Left colon (tissue), 2 donors: ENCODE results near the gene CWC22. TPM values are rescaled to one million over a fixed set of nuclear protein-coding genes. Genes with fewer than 3 reads are reported as not detected.
"Not testable (repeated sequence)": the region's sequence is repeated elsewhere in the genome, so short reads cannot be mapped to it uniquely, and the experiment has no call there.

ENCODE experiments used
- ATAC-seq: fragments of 200-7000 bp; cut with Tn5 transposase; one replicate; pipeline ENCODE4 v1.9.1; 2020; ENCODE audit warnings: mild to moderate bottlenecking, moderate library complexity
- DNase-seq, 2 donors: peaks; one replicate each; pipeline ENCODE4 v3.0.0-alpha.2; 2020
- intact Hi-C, 2 donors: fragments of 100-400 bp; cut with DNase I in 1 of 2; cut with micrococcal nuclease in 1 of 2; formaldehyde crosslinking; loops; one replicate each; pipeline versions ENCODE4 v1.11.2 to v1.14.0; 2022; cut with DNase I, micrococcal nuclease
- total RNA-seq, 2 donors: library from RNA; stranded (reverse); fragmentation: NEBNext Ultra II Directional; extraction: Animal tissue kit (Norgen Biotek cat#: 25700); gene quantifications; one replicate each; pipeline ENCODE4 v1.2.1, GENCODE V29; 2021
- donor health status: DM: no; HTN: no; CAD: no.
- donor health status: DM: yes; HTN: yes; CAD: no.

Gene CWC22
- total RNA-seq, 2 donors from 2014 or later: 12.3 to 13.7 TPM

- DNase-seq, ATAC-seq, intact Hi-C loops: not testable (repeated sequence)
Observed at GRCh38 chr2:180005465-180005864, 1.6 kb downstream of the CWC22 start.

GRCh38 chr2:180004731-180005130 is 2.4 kb downstream of the CWC22 start:
- intact Hi-C loops: no loop called here
- ATAC-seq (no peak), DNase-seq (no peak)

DNA sequence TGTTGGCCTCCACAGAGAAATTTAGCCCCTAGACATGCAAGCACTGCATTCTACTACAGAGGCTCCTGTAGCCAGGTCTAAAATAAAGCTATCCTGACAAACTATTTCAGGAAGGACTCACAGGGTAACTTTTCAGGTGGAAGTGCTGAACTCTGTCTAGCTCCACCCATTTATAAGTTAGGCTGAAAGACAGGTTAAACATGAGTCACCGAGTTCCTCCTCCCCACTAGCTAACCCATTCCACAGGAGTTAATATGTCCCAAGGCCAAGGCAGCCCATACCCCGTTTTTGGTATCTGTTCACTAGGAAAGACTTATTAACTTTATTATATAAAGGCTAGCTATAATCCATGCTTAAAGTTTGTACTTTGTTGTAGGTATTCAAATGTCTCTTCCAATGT is 3.5 kb downstream of the CWC22 start:
- DNase-seq (no peak), ATAC-seq (peak; percentile 62)
- intact Hi-C loops: no loop called here

GRCh38 chr2:180003073-180003472 is 4.0 kb downstream of the CWC22 start:
- intact Hi-C loops: no loop called here
- ATAC-seq: no peak
- DNase-seq: no peak

DNA sequence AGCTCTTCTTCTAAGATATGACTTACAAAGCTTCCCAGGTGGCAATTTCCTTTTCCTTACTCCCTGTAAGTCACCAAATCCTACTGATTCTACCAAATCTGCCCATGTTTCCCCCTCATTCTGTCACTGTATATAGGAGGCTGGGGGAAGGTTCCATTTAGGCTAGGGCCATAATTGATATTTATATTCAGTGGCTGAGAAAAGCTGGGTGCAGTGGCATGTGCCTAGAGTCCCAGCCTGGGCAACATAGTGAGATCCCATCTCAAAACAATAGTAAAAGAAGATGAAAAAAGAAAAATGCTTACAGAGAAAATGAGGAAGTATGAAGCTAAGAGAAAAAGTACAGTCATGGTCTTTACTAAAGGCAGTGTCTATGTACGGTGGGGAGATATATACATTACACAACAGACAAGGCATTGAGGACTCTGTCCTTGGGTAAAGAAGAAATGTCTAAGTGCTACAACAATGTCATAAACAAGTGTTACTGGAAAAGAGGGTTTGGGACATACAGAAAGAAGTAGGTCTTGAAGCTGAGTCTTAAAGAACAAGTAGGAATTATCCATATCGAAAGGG is 4.8 kb downstream of the CWC22 start:
- DNase-seq: no peak
- intact Hi-C loops: no loop called here
- ATAC-seq: no peak

DNA sequence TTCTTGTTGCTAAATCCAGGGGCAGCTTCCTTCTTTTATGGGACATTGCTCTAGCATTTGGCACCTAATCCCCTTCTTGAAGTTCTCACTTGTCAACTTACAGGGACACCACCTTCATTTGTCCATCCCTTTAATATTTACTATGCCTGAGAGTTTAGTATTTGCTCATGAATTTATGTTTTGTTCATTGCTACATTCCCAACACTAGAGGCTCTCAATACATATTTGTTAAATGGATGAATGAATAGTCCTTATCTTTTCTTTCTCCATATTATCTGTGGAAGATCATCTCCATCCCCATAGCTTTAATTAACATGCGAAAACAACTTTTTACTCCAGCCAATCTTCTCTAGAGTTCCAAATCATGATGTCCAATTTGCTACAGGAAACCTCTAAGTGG is 5.4 kb downstream of the CWC22 start:
- no peak for DNase-seq
- intact Hi-C loops: no loop called here
- no peak for ATAC-seq

GRCh38 chr2:180000434-180000833 is 6.7 kb downstream of the CWC22 start:
- DNase-seq (no peak), ATAC-seq (no peak)
- intact Hi-C loops: no loop called here

GRCh38 chr2:179999000-179999399 is 8.1 kb downstream of the CWC22 start:
- intact Hi-C loops: no loop called here
- DNase-seq: no peak
- no peak for ATAC-seq

DNA sequence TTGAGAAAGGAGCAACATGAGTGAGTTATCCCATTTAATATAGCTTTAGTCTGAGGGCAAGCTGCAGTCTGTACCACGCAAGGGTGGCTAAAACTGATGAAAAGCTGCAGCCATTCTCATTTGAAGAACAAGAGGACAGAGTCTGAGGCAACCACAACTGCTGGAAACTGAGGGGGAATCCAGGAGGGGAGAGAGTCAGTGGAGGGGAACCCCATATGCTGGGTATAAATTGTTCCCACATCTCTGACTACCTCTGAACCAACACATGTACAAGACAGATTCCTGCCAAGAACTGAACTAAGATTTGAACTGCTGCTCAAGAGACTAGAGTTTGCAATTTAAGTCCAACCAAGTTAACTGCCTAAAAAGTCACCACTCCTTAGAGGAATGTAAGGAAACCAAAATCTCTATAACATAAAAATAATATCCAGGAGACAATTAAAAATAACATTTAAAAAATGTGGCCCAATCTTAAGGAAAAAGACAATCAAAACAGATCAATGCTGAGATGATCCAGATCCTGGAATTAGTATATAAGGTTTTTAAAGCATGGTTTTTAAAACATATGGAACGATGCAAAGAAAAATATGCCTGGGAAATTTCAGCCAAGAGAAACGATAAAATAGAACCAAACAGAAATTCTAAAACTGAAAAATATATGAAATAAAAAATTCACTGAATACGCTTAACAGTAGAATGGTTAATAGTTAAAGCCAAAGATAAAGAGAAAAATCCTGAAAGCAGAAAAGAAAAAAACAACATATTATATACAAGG is 11.2 kb downstream of the CWC22 start:
- no peak for DNase-seq
- ATAC-seq: no peak
- intact Hi-C loops: no loop called here

DNA sequence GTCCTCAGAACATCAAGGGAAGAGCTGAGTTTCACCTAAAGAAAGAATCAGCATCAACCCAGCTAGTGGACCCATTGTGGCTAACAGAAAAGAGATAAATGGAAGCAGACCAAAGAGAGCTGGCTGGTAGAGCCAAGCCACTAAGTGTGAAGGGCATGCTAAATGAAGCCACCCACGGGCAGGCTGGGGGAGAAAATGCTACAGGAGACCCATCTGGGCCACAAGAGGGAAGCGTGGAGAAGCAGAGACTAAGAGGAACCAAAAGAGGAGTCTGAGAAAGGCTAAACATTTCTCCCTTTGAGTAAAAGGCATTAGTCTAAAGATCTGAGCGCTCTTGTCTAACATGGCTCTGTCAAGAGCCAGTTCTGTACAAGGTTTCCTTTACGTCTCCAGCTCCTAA is 15.8 kb downstream of the CWC22 start:
- intact Hi-C loops: no loop called here
- ATAC-seq (no peak), DNase-seq (no peak)

DNA sequence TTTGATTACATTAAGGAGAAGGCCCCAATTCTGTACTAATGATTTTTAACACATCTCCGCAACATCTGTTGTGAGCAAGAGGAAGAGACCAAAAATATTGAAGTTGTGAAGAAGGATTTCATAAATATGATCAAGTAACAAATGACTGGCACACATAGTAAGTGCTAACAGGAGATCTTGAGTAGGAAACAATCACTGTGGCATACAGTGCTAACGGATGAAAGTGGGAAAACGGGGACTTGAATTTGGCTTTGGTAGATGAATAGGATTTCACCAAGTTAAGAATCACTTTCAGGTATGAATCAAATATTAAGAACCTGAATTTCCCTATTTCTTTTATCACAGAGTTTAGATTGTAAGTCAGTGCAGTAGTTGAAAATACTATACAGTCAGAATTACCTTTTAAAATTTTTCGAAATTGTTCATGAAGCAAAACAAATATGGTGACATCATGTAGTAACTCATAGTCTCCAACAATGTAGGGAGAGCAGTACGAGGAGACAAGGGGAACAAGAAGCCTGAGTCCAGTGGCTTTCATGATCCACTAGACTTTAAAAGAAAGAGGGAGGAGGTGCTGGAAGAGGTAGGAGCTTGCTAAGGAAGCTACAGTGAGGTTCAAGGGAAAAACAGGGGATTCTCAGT is 16.3 kb downstream of the CWC22 start:
- ATAC-seq (no peak), DNase-seq (no peak)
- intact Hi-C loops: no loop called here

DNA sequence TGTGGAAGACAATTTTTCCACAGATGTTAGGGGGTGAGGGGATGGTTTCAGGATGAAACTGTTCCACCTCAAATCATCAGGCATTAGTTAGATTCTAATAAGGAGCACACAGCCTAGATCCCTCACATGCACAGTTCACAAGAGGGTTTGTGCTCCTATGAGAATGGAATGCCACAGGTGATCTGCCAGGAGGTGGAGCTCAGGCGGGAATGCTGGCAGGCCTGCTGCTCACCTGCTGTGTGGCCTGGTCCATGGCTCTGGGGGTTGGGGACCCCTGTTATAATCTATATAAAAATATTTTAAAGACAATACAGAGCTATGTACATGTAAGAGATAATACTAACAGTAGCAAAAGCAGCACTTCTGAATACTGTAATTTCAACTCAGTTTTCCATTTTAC is 19.2 kb downstream of the CWC22 start:
- ATAC-seq (no peak), DNase-seq (no peak)
- intact Hi-C loops: no loop called here

GRCh38 chr2:179985163-179985820 is 21.8 kb downstream of the CWC22 start:
- no peak for ATAC-seq
- intact Hi-C loops: no loop called here
- no peak for DNase-seq

GRCh38 chr2:179983250-179983932 is 23.7 kb downstream of the CWC22 start:
- DNase-seq (no peak), ATAC-seq (no peak)
- intact Hi-C loops: no loop called here

DNA sequence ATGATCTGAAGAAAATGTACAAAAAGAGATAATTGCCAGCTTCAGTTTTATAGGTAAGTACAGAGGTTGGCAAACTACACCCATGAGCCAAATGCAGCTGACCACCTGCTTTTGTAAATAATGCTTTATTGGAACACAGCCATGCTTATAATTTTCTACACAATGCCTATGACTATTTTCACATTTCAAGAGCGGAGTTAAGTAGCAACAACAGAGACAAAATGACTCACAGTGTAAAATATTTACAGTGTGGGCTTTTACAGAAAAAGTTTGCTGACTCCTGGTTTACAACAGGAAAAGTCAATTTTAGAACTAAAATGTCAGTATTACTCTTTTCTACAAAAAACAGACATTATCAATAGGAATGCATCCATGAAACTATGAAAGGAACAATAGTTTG is 26.0 kb downstream of the CWC22 start:
- ATAC-seq: no peak
- intact Hi-C loops: no loop called here
- DNase-seq: no peak

DNA sequence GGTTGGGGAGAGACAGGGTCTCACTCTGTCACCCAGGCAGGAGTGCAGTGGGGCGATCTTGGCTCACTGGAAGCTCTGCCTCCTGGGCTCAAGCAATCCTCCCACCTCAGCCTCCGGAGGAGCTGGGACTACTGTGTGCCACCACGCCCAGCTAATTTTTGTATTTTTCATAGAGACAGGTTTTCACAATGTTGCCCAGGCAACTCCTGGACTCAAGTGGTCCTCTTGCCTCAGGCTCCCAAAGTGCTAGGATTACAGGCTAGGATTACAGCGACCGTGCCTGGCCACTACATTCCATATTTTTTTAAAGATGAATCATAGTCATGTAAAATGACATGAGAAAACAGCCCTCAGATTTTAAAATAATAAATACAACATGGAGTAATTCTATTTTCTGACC is 32.3 kb downstream of the CWC22 start:
- no peak for ATAC-seq
- intact Hi-C loops: no loop called here

DNA sequence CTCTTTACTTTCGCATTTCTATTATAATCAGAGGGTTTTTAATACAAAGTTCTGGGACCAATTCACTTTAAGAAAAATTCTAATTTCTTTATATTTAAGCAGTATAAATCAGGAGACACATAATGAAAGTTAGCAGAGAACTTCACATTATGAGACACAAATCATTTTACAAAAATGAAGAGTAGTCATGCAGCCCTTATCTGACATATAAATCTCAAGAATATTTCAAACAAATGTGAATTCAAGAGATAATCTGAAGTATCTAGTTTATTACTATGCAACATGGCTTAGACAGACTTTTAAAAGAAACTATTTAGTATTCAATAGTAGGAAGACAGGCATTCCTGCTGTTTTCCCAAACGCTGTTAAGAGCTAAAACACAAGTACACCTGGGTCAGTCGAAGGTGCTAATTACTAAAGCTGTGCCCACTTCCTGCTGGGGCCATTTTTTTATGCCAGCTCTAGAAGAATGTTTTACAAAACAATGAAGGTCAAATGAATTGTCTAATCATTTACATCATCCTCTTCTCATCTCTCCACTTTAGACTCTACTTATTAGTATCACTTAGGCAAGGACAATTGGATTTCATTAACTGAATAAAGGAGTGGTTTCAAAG is 40.2 kb downstream of the CWC22 start:
- DNase-seq: no peak
- intact Hi-C loops: no loop called here
- ATAC-seq: no peak

More for the DNA sequence above, 32.3 kb downstream of the CWC22 start:
- DNase-seq: no peak

DNA sequence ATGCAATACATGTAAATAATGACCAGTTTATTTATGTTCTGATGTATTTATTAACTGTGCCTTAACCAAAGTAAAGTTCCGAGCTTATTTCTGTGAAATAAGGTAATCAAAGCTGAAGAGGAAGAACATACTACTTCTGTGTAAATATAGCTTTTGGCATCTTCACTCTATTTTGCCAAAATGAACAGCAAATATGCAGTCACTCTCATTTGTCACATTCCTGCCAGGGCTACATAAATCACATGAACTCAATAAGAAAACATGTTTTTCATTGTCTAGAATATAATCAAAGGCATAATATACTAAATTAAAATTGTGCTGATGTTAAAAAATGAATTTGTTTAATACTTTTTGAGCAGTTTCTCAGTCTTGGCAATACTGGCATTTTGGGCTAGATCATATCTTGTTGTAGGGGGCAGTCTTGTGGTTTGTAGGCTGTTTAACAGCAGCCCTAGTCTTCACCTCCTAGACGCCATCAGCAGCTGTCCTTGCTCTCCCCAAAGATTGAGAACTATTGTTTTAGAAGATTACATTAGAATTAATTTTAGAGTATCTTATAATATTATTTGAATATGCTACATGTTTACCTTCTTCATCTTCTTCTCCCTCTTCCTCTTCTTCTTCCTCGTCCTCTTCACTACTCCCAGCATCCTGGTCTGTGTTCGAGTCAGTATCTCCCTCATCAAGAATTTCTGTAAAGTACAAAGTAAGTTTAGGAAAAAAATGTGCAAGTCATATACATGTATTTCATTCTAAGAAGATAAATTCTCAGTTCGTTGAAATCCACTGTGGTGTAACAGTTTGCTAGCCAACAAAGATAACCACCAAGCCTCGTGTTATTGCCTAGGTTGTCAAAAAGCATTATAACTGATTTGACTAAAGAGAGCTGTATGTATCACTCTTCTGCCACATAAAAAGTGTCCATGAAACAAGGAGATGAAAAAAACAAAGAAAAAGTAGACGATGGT is 41.5 kb downstream of the CWC22 start:
- ATAC-seq (no peak), DNase-seq (no peak)
- intact Hi-C loops: no loop called here
